HG03442 (cell line): ENCODE data around the gene ZNF414.

ENCODE experiments used
- ATAC-seq: cut with Tn5 transposase; IDR thresholded peaks from one replicate; pipeline ENCODE4 v1.9.1; 2021; ENCODE audit warnings: mild to moderate bottlenecking, moderate library complexity; ENCODE audit not compliant: unreplicated experiment

Gene ZNF414

GRCh38 chr19:8491574-8491973 lies 22.4 kb downstream of the ZNF414 start:
- no peak for ATAC-seq

DNA sequence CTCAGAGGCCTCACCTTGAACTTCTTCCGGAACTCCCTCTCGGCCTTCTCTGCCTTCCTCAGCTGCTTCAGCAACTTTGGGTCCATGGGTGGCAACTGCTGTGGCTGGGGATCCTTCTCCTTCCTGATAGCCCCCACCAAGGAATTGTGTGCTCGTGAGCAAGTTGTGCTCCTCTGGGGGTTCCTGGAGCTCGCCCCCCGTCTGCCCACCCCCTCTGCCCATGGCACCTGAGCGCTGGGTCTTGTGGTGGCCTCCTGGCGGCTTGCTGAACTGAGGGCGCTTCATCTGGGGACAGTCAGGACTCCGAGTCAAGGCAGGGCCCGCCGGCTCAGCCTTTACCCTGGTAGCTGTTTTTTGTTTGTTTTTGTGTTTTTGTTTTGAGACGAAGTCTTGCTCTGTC lies 23.1 kb downstream of the ZNF414 start:
- ATAC-seq = no peak

GRCh38 chr19:8490395-8490760 lies 23.6 kb downstream of the ZNF414 start:
- no peak for ATAC-seq

DNA sequence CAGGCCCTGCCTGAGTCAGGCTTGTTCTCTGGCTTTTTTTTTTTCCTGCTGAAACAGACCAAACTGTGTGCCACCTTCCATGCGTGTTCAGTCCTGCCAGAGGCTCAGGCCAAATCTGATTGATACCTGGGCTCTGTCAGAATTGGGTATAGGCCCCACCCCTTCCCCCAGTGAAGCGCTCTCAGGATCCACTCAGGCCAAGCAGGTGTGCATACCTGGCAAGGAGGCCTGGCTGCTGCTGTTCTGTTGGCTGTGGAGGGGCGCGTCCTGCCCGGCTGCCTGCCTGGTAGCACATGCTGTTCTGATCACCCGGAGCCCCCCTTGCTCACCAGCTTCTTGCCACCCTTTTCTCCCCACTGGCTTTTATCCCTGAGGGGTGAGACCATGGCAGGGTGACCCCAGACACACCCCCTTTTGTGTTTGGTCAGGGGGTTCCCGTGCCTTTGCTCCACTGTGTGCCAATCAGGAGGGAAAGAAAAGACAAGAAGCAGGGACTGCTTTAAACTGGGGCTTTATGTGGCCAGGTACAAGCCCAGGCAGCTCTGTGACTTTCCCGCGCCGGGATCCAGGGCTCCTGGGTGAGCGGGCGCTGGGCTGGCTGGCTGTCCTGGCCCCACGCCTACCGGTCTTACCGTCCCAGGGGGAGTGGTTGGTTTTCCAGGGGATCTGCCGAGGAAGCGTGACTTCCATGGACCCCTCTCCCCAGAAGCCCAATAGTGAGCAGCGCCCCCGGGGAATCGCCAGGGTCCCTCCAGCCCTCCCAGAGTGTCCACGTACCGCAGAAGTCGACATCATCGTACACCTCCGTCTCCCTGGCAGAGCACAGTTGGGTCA lies 24.2 kb downstream of the ZNF414 start:
- no peak for ATAC-seq

DNA sequence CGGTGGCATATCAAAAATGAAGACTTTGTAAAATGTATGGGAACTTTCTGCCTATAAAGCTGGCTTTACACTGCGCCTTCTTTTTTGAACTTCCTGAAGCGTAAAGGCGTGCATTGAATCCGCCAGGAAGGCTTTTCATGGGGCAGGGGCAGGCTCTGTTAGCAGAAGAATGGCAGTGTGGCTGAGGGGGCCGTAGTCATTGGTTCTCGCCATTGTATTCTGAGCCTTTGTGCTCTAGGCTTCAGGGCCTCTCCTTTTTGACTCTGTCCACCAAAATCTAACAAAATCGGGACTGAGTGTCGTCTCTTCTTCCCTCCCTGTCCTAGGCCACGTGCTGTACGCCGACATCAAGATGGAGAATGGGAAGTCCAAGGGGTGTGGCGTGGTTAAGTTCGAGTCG lies 25.6 kb downstream of the ZNF414 start:
- no peak for ATAC-seq

GRCh38 chr19:8487137-8487851 lies 26.7 kb downstream of the ZNF414 start:
- no peak for ATAC-seq

GRCh38 chr19:8486661-8487136 lies 27.3 kb downstream of the ZNF414 start:
- no peak for ATAC-seq

GRCh38 chr19:8485561-8486371 lies 28.2 kb downstream of the ZNF414 start:
- ATAC-seq = no peak

DNA sequence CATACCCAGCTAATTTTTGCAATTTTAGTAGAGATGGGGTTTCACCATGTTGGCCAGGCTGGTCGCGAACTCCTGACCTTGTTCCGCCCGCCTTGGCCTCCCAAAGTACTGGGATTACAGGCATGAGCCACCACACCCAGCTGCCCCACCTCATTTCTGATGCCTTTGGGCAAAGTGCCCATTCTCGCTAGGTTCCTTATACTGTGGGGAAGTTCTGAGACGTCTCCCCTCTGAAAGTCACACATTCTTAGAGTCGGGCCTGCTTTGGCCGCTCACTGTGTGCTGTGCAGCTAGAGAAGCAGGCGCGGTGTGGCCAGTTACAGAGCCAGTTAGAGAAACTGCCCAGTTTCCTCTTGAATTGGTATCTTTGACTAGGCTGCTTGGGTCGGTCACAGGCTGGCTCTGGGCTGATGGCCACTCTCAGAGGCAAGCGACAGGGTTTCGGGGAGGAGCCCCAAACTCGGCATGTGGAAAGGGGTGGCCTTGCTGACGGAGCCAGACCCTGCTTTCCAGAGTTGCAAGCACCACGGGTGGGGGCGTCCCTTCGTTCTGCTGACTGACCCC lies 29.6 kb downstream of the ZNF414 start:
- ATAC-seq = no peak

GRCh38 chr19:8483165-8483564 lies 30.8 kb downstream of the ZNF414 start:
- ATAC-seq = no peak

DNA sequence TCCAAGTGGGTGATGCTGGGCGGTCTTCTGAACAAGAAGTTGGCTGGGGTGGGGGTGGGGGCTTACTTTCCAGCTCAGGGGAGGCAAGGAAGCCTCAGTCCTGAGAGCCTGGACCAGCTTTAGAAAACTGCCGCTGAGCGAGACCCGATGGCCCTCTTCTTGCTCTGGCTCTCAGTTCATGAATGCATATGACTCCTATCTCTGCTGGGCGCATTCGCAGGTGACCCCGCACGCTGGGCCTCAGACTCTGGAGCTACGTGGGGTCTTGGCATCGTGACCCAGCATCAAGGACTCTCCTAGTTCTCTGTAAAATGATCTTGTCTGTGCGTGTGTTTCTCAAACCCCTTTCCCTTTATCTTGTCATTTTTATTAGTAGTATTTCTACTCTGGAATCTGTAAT lies 31.3 kb downstream of the ZNF414 start:
- no peak for ATAC-seq

DNA sequence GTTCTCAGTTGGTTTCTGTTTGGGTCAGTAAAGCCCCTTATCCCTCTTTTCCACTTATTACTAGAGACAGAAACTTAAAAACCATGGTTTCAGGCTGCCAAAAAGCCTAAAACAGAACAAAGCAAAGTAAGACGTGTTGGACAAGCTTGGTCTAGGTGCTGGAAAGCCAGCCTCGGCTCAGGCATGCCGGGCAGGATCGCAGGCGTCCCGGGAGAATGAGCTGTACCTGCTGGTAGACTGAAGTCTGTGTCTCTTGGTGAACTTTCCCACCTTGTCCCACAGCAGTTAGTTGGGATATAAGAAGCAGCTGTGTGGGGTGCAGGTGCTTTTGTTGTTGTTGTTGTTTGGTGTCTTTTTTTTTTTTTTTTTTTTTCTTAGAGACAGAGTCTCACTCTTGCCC lies 32.4 kb downstream of the ZNF414 start:
- ATAC-seq = no peak

GRCh38 chr19:8481201-8481600 lies 32.8 kb downstream of the ZNF414 start:
- no peak for ATAC-seq

GRCh38 chr19:8478598-8478997 lies 35.4 kb downstream of the ZNF414 start:
- no peak for ATAC-seq

DNA sequence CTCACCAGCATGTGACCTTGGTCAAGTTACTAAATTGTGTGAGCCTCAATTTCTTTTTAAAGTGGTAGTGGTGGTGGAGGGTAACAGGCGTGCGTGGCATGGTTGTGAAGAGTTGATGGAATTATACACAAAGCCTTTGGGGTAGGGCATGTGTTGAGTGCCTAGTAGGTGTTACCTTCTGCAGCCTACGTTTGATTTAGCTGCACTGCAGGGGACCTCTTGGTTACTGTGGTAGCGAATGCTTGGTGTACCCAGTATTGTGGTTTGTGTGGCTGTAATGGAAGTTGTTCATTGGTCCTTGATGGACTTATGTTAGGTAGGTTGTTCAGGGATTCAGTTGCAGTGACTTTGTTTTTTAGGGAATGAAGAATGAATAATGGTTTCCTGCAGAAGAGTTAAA lies 36.1 kb downstream of the ZNF414 start:
- ATAC-seq = no peak

GRCh38 chr19:8476524-8476923 lies 37.4 kb downstream of the ZNF414 start:
- no peak for ATAC-seq

DNA sequence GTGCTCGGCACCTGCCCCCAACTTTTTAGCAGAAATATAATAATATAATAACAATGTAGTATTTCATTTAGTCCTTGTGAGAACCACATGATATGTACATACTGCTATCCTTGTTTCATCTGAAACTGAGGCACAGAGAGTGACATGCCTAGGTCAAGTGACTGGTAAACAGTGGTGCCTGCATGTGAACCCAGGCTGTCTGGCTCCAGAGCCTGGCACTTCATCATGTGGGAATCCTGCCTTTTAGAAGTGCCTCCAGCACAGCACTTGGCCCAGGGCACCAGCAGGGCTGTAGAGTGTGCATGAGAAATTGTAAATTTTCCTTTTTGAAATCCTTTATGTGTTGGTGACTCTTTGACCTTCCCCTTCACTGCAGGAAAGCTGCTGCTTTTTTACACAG lies 39.0 kb downstream of the ZNF414 start:
- no peak for ATAC-seq

DNA sequence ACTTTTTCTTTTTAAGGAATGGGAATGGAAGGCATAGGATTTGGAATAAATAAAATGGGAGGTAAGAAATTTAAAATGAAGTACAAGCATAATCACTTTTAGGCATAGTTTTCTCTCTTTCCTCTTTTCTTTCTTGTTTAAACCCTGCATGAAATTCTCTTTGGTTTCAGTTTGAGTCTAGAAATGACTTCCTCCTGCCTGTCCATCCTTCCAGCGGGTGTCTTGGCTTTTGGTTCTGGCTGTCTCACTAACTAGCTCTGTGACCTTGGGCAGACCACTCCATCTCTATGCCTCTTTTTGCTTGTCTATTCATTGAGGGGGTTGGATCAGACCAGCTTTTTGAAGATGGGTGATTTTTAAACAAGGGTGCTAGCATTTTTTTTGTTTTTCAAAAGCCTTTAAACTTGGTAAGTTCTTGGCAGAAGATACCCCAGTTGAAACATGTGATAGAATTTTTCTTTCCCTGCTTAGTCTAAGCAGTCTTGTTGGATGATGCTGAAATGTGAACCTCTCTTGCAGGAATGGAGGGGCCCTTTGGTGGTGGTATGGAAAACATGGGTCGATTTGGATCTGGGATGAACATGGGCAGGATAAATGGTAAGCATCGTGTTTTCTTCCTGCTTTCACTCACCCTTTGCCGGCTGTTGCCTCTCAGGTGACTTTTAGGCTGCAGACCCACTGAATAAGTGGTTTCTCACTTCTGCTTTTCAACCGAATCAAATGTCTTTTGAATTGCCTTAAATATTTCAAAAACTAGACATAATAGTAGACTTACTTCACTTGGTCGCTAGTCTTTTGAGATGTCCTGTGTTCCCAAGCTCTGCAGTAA lies 40.1 kb downstream of the ZNF414 start:
- peak; percentile 42 for ATAC-seq

- ATAC-seq = no peak
Measured at GRCh38 chr19:8469613-8470368, 44.2 kb downstream of the ZNF414 start.
